Measurements from ENCODE around the gene ANKRD53.

Gene ANKRD53

GRCh38 chr2:70967189-70967588 lies 11.2 kb upstream of the ANKRD53 start:
- no peak for DNase-seq

GRCh38 chr2:70974592-70974991 lies 3.8 kb upstream of the ANKRD53 start:
- no peak for DNase-seq

GRCh38 chr2:70975237-70975636 lies 3.2 kb upstream of the ANKRD53 start:
- DNase-seq, result no peak

GRCh38 chr2:70977605-70978205 lies 725 bp upstream of the ANKRD53 start:
- no peak for DNase-seq

- no peak for DNase-seq
These were observed 704 bp downstream of the ANKRD53 start for GRCh38 chr2:70979180-70979488.

- peak; percentile 17 for DNase-seq
These were observed 1.2 kb downstream of the ANKRD53 start for GRCh38 chr2:70979626-70980025.

- no peak for DNase-seq
These were observed 3.0 kb downstream of the ANKRD53 start for GRCh38 chr2:70981421-70981820.

- DNase-seq, result peak; percentile 16
These were observed 3.7 kb downstream of the ANKRD53 start for GRCh38 chr2:70981866-70982810.

- peak; percentile 9 for DNase-seq
These were observed 4.5 kb downstream of the ANKRD53 start for GRCh38 chr2:70982971-70983370.

- no peak for DNase-seq
These were observed 5.2 kb downstream of the ANKRD53 start for GRCh38 chr2:70983506-70984227.

- DNase-seq, result peak; percentile 10
These were observed 5.8 kb downstream of the ANKRD53 start for GRCh38 chr2:70984228-70984575.

- peak; percentile 43 for DNase-seq
These were observed 6.3 kb downstream of the ANKRD53 start for GRCh38 chr2:70984576-70985282.

- no peak for DNase-seq
These were observed 6.9 kb downstream of the ANKRD53 start for GRCh38 chr2:70985283-70985688.

GRCh38 chr2:70985956-70986355 lies 7.5 kb downstream of the ANKRD53 start:
- no peak for DNase-seq

GRCh38 chr2:70986499-70987189 lies 8.2 kb downstream of the ANKRD53 start:
- DNase-seq, result no peak

- no peak for DNase-seq
These were observed 9.0 kb downstream of the ANKRD53 start for GRCh38 chr2:70987386-70987785.

- peak; percentile 53 for DNase-seq
These were observed 9.7 kb downstream of the ANKRD53 start for GRCh38 chr2:70988151-70988550.

GRCh38 chr2:70988726-70989648 lies 10.6 kb downstream of the ANKRD53 start:
- no peak for DNase-seq

GRCh38 chr2:70990216-70990615 lies 11.8 kb downstream of the ANKRD53 start:
- DNase-seq, result no peak

GRCh38 chr2:70991142-70991541 lies 12.7 kb downstream of the ANKRD53 start:
- no peak for DNase-seq

GRCh38 chr2:70991742-70992141 lies 13.3 kb downstream of the ANKRD53 start:
- no peak for DNase-seq
